Measurements from ENCODE around the gene ABCG2. TPM values are rescaled to one million over a fixed set of nuclear protein-coding genes. Genes with fewer than 3 reads are reported as not detected.

The ABCG2 gene
- total and polyA plus RNA-seq, 3 donors from 2014 or later: 4.3 to 9.5 (median 9.4) TPM

- Histone ChIP-seq H3K4me1 (no peaks in the 10 kb centered on the region), H3K36me3 (ENCODE audit: low read depth, missing control alignments) (no peaks in the 10 kb centered on the region), H3K9me3 (no peaks in the 10 kb centered on the region), H3K4me3 (no peak overlapping the region), H3K27ac (no peak overlapping the region), H3K27me3 (no peaks in the 10 kb centered on the region)
- TF ChIP-seq POLR2A (IDR thresholded peaks at IDR 0.05): no peak
- TF ChIP-seq CTCF (IDR thresholded peaks at IDR 0.05): no peak
- intact Hi-C loops (cut with DNase I; ENCODE audit: low total_unique reads): no loop called here
- 94 to 98% methylated on average over 4 of the region's 4 CpGs for WGBS, 2 donors
- no peak for DNase-seq
Observed at GRCh38 chr4:88179261-88179660, 20.8 kb upstream of the ABCG2 start.

- H3K36me3 ChIP-seq (ENCODE audit: low read depth, missing control alignments): no peaks in the 10 kb centered on the region
- no peak for DNase-seq
Observed at GRCh38 chr4:88178626-88179231, 20.3 kb upstream of the ABCG2 start.

GRCh38 chr4:88177983-88178625 lies 19.7 kb upstream of the ABCG2 start:
- H3K9me3 ChIP-seq: no peaks in the 10 kb centered on the region
- no peaks in the 10 kb centered on the region for H3K27me3 ChIP-seq
- H3K36me3 ChIP-seq (ENCODE audit: low read depth, missing control alignments): no peaks in the 10 kb centered on the region
- H3K4me3 ChIP-seq: no peak overlapping the region
- H3K4me1 ChIP-seq: no peaks in the 10 kb centered on the region
- no peak for TF ChIP-seq POLR2A (IDR thresholded peaks at IDR 0.05)
- TF ChIP-seq CTCF (IDR thresholded peaks at IDR 0.05): no peak
- no peak overlapping the region for H3K27ac ChIP-seq
- 72% methylated on average over 4 of the region's 4 CpGs for whole genome bisulfite sequencing, 2 donors
- no peak for DNase-seq
- intact Hi-C loops (cut with DNase I; ENCODE audit: low total_unique reads): no loop called here

More at GRCh38 chr4:88178626-88179231, 20.3 kb upstream of the ABCG2 start:
- no peaks in the 10 kb centered on the region for H3K9me3 ChIP-seq
- WGBS, 2 donors: 71 to 100% methylated on average over 2 of the region's 2 CpGs
- intact Hi-C loops (cut with DNase I; ENCODE audit: low total_unique reads): no loop called here
- no peak for TF ChIP-seq POLR2A (IDR thresholded peaks at IDR 0.05)
- no peak for TF ChIP-seq CTCF (IDR thresholded peaks at IDR 0.05)
- no peaks in the 10 kb centered on the region for H3K4me1 ChIP-seq
- no peaks in the 10 kb centered on the region for H3K27me3 ChIP-seq
- no peak overlapping the region for H3K27ac ChIP-seq
- no peak overlapping the region for H3K4me3 ChIP-seq

- no peak overlapping the region for H3K27ac ChIP-seq
- no peak for DNase-seq
- H3K4me1 ChIP-seq: no peaks in the 10 kb centered on the region
- no peaks in the 10 kb centered on the region for H3K27me3 ChIP-seq
- intact Hi-C loops (cut with DNase I; ENCODE audit: low total_unique reads): no loop called here
- H3K4me3 ChIP-seq: no peak overlapping the region
- no peaks in the 10 kb centered on the region for H3K9me3 ChIP-seq
- TF ChIP-seq POLR2A (IDR thresholded peaks at IDR 0.05) (no peak), CTCF (IDR thresholded peaks at IDR 0.05) (no peak)
- no peaks in the 10 kb centered on the region for H3K36me3 ChIP-seq (ENCODE audit: low read depth, missing control alignments)
Observed at GRCh38 chr4:88172987-88173386, 14.5 kb upstream of the ABCG2 start.

- DNase-seq: no peak
- no peak for TF ChIP-seq CTCF (IDR thresholded peaks at IDR 0.05)
- no peak for TF ChIP-seq POLR2A (IDR thresholded peaks at IDR 0.05)
- no peak overlapping the region for H3K4me3 ChIP-seq
- no peaks in the 10 kb centered on the region for H3K36me3 ChIP-seq (ENCODE audit: low read depth, missing control alignments)
- H3K9me3 ChIP-seq: no peaks in the 10 kb centered on the region
- intact Hi-C loops (cut with DNase I; ENCODE audit: low total_unique reads): no loop called here
- H3K4me1 ChIP-seq: no peaks in the 10 kb centered on the region
- H3K27me3 ChIP-seq: no peaks in the 10 kb centered on the region
- 75 to 76% methylated on average over 2 of the region's 2 CpGs for WGBS, 2 donors
- no peak overlapping the region for H3K27ac ChIP-seq
Observed at GRCh38 chr4:88171206-88171605, 12.8 kb upstream of the ABCG2 start.

All from testis (tissue), 3 donors.